Activated T-helper 9 cell treated with anti-CD3 and anti-CD28 coated beads, Interleukin-2, amount 50 U/mL, for 16 hours (primary cell): ENCODE measurements around the gene N4BP2L2.
A peak's percentile ranks its signal among the peaks of the same experiment; 100 is the strongest.
"Not testable (repeated sequence)": the region's sequence is repeated elsewhere in the genome, so short reads cannot be mapped to it uniquely, and the experiment has no call there.

Experiments
- DNase-seq: peaks from one replicate; pipeline ENCODE4 v3.0.0-alpha.2; 2020; ENCODE audit warnings: low read depth

N4BP2L2 gene

GRCh38 chr13:32538621-32539246 is at the start of gene N4BP2L2:
Gene N4BP2L2, minus strand, starts transcription at chr13:32538795. Its CDS starts 1,768 bp downstream, at chr13:32537027.
- DNase-seq, result peak; percentile 78

GRCh38 chr13:32587811-32588170 is 49.2 kb upstream of the N4BP2L2 start:
- DNase-seq, result no peak

- peak; percentile 51 for DNase-seq
Measured at GRCh38 chr13:32587011-32587810, 48.6 kb upstream of the N4BP2L2 start.

- peak; percentile 94 for DNase-seq
Measured at GRCh38 chr13:32586080-32586900, 47.7 kb upstream of the N4BP2L2 start, which contains the start of gene PDS5B. Gene PDS5B, plus strand, starts transcription at chr13:32586452. Its CDS starts 62,321 bp downstream, at chr13:32648773.

GRCh38 chr13:32585550-32586079 is 47.0 kb upstream of the N4BP2L2 start:
- no peak for DNase-seq

GRCh38 chr13:32582991-32583390 is 44.4 kb upstream of the N4BP2L2 start:
- DNase-seq, result no peak

GRCh38 chr13:32582281-32582680 is 43.7 kb upstream of the N4BP2L2 start:
- no peak for DNase-seq

- DNase-seq, result no peak
Measured at GRCh38 chr13:32581177-32581786, 42.7 kb upstream of the N4BP2L2 start.

GRCh38 chr13:32577032-32577431 is 38.4 kb upstream of the N4BP2L2 start:
- no peak for DNase-seq

- DNase-seq, result not testable (repeated sequence)
Measured at GRCh38 chr13:32575687-32576086, 37.1 kb upstream of the N4BP2L2 start.

GRCh38 chr13:32560842-32561241 is 22.2 kb upstream of the N4BP2L2 start:
- DNase-seq, result not testable (repeated sequence)

- no peak for DNase-seq
Measured at GRCh38 chr13:32555613-32556012, 17.0 kb upstream of the N4BP2L2 start.

- no peak for DNase-seq
Measured at GRCh38 chr13:32553720-32554119, 15.1 kb upstream of the N4BP2L2 start.

- no peak for DNase-seq
Measured at GRCh38 chr13:32549788-32550187, 11.2 kb upstream of the N4BP2L2 start.

- no peak for DNase-seq
Measured at GRCh38 chr13:32548837-32549236, 10.2 kb upstream of the N4BP2L2 start.

- DNase-seq, result no peak
Measured at GRCh38 chr13:32545083-32545482, 6.5 kb upstream of the N4BP2L2 start.

- no peak for DNase-seq
Measured at GRCh38 chr13:32542221-32542620, 3.6 kb upstream of the N4BP2L2 start.

- DNase-seq, result no peak
Measured at GRCh38 chr13:32538143-32538620, 413 bp downstream of the N4BP2L2 start.

- peak; percentile 33 for DNase-seq
Measured at GRCh38 chr13:32537580-32538142, 934 bp downstream of the N4BP2L2 start.

- DNase-seq, result no peak
Measured at GRCh38 chr13:32535748-32536147, 2.8 kb downstream of the N4BP2L2 start.

GRCh38 chr13:32535115-32535514 is 3.5 kb downstream of the N4BP2L2 start:
- DNase-seq, result no peak
